Myocyte (in vitro differentiated cells): ENCODE measurements around the gene ZNF585A. TPM values are rescaled to one million over a fixed set of nuclear protein-coding genes. Genes with fewer than 3 reads are reported as not detected.
"Not testable (repeated sequence)": the region's sequence is repeated elsewhere in the genome, so short reads cannot be mapped to it uniquely, and the experiment has no call there.

ENCODE experiments used
- DNase-seq: peaks from one replicate; pipeline ENCODE4 v3.0.0-alpha.2; 2012; ENCODE audit warnings: low read depth
- polyA plus RNA-seq: library from polyadenylated mRNA; unstranded; fragments of >200 nt; gene quantifications from one replicate; pipeline ENCODE4 v1.2.1, GENCODE V29; 2012; ENCODE audit warnings: missing spikeins
- total RNA-seq: library from RNA; depleted of rRNA; stranded (reverse); fragments of >200 nt; gene quantifications from 2 replicates; pipeline ENCODE4 v1.2.3, GENCODE V29; 2014

Gene ZNF585A
- total RNA-seq, result 8.5 and 14.9 TPM in 2 replicates
- 7.8 TPM for polyA plus RNA-seq

GRCh38 chr19:37172368-37173366 is at the start of gene ZNF585A:
ZNF585A (minus strand) TSS chr19:37172695; CDS start chr19:37169910, 2,785 bp downstream.
- DNase-seq, result peak; percentile 98

DNA sequence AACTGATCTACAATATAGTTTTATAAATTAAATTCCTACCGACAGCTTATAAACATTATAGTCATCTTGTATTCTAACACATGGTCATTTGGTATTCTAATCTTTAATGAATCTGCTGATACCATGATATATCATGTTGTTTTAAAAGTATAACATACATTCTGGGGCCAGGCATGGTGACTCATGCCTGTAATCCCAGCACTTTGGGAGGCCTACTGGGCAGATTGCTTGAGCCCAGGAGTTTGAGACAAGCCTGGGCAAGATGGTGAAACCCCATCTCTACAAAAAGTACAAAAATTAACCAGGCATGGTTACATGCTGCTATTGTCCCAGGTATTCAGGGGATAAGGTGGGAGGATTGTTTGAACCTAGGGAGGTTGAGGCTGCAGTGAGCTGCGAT is 48.6 kb upstream of the ZNF585A start:
- DNase-seq, result no peak

DNA sequence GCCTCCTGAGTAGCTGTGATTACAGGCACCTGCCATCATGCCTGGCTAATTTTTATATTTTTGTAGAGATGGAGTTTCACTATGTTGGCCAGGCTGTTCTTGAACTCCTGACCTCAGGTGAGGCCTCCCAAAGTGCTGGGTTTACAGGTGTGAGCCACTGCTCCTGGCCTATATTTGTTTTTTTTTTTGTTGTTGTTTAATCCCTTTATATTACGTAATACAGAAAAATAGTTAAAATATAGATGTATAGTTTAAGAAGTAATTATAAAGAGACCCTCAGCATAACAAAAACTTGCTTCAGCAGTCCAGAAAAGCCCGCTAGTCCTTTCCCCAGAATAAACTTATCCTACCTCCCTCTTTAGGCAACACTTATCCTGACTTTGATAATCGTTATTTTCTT is 47.9 kb upstream of the ZNF585A start:
- DNase-seq, result no peak

DNA sequence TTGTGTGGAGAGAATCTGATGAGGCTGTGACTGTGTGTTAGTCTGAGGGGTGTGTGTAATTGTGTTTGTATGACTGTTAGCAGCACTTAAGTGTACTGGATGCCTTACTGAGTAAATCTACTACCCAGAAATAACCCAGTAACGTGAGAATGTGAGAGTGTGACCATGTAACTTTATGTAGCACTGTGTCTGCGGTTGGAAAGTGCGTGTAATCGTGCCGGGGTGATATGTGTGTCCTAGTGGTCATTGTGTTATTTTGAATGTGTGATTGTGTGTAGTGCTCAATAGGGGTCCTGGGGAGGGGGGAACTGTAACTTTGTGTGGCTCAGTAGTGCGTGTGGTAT is 46.1 kb upstream of the ZNF585A start:
- peak; percentile 82 for DNase-seq

- DNase-seq, result peak; percentile 94
Observed at GRCh38 chr19:37217775-37218591, 45.5 kb upstream of the ZNF585A start, which contains the start of gene ZNF383. ZNF383 (plus strand) TSS chr19:37218214; CDS start chr19:37230454, 12,240 bp downstream.

GRCh38 chr19:37217480-37217774 is 44.9 kb upstream of the ZNF585A start:
- DNase-seq, result no peak

DNA sequence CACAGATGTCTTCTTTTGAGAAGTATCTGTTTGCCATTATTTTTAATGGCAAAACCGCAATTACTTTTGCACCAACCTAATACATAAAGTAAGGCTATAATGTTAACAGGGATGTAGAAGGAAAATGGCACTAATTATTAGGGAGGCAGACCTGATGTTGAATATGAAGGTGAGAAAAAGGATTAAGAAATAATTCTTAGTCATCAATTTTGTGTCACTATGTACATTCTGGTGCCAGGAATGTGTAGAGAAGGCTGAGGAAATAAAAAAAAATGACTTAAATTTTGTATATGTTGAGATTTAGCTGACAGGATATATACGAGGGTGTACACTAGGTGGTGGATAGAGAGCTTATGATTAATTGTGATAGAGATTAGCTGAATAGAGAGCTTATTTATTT is 25.3 kb upstream of the ZNF585A start:
- no peak for DNase-seq

GRCh38 chr19:37197115-37197514 is 24.6 kb upstream of the ZNF585A start:
- DNase-seq, result not testable (repeated sequence)

GRCh38 chr19:37195248-37195647 is 22.8 kb upstream of the ZNF585A start:
- DNase-seq, result not testable (repeated sequence)

DNA sequence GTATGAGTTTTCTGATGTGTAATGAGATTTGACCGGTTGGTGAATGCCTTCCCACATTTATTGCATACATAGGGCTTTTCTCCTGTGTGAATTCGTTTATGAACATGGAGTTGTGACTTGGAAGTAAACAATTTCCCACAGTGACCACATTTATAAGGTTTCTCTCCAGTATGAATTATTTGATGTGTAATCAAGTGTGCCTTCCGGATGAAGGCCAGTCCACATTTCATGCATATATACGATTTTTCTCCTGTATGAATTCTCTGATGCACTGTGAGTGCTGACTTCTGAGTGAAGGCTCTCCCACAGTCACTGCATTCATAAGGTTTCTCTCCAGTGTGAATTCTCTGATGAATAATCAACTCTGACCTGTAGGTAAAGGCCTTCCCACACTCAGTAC is 13.6 kb upstream of the ZNF585A start:
- DNase-seq, result not testable (repeated sequence)

- DNase-seq, result no peak
Observed at GRCh38 chr19:37165635-37166034, 6.9 kb downstream of the ZNF585A start.

DNA sequence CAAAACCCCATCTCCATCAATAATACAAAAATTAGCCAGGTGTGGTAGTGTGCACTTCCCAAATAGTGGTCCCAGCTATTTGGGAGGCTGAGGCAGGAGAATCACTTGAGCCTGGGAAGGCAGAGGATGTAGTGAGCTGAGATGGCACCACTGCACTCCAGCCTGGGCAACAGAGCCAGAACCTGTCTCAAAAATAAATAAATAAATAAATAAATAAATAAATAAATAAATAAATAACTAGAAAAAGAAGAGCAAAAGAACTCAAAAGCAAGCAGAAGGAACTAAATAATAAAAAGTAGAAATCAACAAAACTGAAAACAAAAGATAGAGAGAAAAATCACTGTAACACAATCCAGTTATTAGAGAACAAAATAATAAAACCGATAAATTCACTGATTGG is 12.3 kb downstream of the ZNF585A start:
- no peak for DNase-seq

DNA sequence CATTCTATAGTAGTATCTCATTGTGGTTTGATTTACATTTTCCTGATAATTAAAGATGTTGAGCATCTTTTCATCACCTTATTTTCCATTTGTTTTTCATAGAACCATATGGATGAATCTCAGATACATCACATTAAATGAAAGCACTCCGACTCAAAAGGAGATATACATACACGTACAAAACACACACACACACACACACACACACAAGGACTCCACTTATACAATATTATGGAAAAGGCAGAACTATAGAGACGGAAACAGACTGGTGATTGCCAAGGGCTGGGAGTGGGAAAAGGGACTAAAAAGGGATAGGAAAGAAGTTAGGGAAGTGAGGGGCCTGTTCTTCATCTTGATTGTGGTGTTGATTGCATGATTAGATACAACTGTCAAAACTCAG is 24.3 kb downstream of the ZNF585A start:
- DNase-seq, result no peak

- no peak for DNase-seq
Observed at GRCh38 chr19:37136111-37136510, 36.4 kb downstream of the ZNF585A start.

DNA sequence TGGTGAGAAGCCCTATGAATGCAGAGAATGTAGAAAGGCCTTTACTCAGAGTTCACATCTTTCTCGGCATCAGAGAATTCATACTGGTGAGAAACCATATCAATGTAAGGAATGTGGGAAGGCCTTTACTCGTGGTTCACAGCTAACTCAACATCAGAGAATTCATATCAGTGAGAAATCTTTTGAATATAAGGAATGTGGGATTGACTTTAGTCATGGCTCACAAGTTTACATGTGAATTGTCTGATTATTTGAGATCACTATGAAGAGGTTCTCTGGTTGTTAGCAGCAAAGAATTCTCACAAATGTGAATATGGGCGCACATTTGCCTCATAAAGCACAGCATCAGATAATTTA is 43.7 kb downstream of the ZNF585A start:
- DNase-seq, result no peak

DNA sequence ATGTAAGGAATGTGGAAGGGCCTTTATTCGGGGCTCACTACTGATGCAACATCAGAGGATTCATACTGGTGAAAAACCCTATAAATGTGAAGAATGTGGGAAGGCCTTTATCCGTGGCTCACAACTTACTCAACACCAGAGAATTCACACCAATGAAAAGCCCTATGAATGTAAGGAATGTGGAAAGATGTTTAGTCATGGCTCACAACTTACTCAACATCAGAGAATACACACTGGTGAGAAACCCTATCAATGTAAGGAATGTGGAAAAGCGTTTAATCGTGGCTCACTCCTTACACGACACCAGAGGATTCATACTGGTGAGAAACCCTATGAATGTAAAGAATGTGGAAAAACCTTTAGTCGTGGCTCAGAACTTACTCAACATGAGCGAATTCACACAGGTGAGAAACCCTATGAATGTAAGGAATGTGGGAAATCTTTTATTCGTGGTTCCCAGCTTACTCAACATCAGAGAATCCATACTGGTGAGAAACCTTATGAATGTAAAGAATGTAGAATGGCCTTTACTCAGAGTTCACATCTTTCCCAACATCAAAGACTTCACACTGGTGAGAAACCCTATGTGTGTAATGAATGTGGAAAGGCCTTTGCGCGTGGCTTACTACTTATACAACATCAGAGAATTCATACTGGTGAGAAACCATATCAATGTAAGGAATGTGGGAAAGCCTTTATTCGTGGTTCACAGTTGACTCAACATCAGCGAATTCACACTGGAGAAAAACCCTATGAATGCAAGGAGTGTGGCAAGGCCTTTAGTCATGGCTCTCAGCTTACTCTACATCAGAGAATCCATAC is 44.3 kb downstream of the ZNF585A start:
- peak; percentile 3 for DNase-seq

GRCh38 chr19:37122093-37122492 is 50.4 kb downstream of the ZNF585A start:
- DNase-seq, result not testable (repeated sequence)

DNA sequence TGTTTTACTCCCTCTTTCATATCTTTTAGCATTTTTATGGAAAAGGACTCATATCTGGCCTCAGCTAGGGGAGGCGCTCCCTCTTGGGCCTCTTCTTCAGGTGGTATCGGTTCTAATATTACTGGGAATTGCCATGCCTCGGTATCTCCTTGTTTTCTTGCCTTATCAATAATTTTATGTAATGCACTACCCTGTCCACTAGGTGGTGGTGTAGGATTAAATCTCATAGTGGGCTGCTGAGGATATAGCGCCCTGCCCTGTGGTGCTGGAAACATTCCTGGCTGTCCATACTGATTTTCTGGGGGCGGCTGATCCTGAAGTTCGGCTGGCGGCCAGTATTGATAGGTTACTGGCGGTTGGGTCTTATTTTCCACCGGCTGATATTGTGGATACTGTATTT is 58.5 kb downstream of the ZNF585A start:
- DNase-seq, result no peak

DNA sequence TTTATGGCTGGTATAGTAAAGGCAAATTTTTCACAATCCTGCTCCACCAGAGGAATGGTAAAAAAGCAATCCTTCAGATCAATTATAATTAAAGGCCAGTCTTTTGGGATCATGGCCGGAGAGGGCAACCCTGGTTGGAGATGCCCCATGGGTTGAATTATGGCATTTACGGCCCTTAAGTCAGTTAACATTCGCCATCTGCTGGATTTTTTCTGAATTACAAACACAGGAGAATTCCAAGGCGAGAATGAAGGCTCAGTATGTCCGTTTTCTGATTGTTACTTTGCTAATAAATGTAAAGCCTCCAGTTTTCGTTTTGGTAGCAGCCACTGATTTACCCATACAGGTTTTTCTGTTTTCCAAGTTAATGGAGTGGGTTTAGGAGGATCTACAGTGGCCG is 60.7 kb downstream of the ZNF585A start:
- not testable (repeated sequence) for DNase-seq

DNA sequence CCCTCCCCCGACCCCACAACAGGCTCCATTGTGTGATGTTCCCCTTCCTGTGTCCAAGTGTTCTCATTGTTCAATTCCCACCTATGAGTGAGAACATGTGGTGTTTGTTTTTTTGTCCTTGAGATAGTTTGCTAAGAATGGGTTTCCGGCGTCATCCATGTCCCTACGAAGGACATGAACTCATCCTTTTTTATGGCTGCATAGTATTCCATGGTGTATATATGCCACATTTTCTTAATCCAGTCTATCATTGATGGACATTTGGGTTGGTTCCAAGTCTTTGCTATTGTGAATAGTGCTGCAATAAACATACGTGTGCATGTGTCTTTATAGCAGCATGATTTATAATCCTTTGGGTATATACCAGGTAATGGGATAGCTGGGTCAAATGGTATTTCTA is 68.4 kb downstream of the ZNF585A start:
- not testable (repeated sequence) for DNase-seq

DNA sequence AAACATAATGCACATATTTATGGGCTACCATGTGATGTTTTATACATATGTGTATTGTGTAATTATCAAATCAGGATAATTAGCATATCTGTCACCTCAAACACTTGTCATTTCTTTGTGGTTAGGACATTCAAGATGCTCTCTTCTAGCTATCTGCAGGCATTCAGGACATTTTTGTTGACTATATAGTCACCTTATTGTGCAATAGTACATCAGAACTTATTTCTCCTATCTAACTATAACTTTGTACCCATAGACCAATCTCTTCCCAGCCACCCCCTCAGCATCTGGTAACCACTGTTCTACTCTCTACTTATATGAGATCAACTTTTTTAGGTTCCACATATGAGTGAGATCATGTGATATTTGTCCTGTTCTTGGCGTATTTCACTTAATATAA is 73.9 kb downstream of the ZNF585A start:
- DNase-seq, result no peak
